Stimulated activated CD8-positive, alpha-beta memory T cell treated with anti-CD3 and anti-CD28 coated beads, Interleukin-2, amount 100 ng/mL, for 1 hour (primary cell): ENCODE measurements around the gene SHQ1.

Source experiments
- DNase-seq, 2 donors: peaks; one replicate each; pipeline ENCODE4 v3.0.0-alpha.2; 2020; ENCODE audit warnings: low read depth in 2 of 2

Gene SHQ1

GRCh38 chr3:72848703-72849081, 447 bp upstream of the SHQ1 start:
- DNase-seq: no peak

DNA sequence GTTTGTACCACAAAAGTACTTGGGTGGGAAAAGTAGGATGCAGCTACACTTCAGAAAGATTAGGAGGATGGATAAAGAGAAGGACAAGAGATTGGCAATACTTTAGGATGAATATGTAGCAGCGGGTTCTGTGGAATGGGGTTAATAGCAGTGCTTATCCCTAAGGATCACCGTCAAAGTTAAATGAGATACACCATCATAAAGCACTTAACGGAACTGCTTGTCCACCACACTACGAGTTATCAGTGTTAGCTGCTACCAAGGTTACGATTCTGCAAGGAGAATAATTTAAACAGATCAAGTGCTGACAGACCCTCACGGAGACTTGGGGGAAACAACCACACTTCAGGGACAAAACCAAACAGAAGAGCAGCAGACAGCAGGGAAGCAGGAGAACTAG, 963 bp downstream of the SHQ1 start:
- DNase-seq: no peak

GRCh38 chr3:72846166-72846565, 2.1 kb downstream of the SHQ1 start:
- DNase-seq: no peak

- no peak for DNase-seq
Measured at GRCh38 chr3:72844436-72844993, 3.7 kb downstream of the SHQ1 start.

DNA sequence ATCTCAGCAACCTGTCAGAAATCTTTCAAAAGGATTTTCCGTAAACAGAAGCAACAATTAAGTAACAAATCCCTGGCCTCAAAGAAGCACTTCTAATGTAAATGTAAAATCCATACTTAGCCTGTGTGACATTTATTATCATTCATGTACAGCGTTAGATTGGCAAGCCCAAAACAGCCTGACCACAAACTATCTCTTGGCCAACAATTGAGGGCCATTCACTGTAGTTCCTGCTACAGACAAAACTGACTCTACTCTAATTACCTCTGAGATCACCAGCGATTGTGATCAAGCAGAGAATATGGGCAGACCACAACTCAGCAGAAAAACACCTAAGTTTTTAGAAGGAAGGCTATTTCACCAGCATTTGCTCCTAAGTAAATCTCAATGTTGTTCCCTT, 9.2 kb downstream of the SHQ1 start:
- DNase-seq: no peak

- DNase-seq: no peak
Measured at GRCh38 chr3:72836923-72837322, 11.3 kb downstream of the SHQ1 start.

DNA sequence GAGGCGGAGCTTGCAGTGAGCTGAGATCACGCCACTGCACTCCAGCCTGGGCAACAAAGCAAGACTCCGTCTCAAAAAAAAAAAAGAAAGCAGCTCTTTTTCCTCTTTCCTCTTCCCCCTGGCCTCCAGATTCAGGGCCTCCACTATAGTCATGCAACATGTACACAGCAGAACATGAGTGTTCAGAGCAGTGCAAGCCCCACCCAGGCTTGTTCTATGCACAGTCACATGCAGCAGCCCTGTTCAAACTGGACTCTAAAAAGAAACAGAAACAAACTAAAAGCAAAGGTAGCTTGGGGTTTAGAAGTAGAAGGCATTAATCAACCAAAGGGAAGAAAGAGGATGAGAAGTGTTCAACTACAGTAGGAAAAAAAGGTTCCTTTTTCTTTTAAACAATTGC, 11.8 kb downstream of the SHQ1 start:
- DNase-seq: no peak

DNA sequence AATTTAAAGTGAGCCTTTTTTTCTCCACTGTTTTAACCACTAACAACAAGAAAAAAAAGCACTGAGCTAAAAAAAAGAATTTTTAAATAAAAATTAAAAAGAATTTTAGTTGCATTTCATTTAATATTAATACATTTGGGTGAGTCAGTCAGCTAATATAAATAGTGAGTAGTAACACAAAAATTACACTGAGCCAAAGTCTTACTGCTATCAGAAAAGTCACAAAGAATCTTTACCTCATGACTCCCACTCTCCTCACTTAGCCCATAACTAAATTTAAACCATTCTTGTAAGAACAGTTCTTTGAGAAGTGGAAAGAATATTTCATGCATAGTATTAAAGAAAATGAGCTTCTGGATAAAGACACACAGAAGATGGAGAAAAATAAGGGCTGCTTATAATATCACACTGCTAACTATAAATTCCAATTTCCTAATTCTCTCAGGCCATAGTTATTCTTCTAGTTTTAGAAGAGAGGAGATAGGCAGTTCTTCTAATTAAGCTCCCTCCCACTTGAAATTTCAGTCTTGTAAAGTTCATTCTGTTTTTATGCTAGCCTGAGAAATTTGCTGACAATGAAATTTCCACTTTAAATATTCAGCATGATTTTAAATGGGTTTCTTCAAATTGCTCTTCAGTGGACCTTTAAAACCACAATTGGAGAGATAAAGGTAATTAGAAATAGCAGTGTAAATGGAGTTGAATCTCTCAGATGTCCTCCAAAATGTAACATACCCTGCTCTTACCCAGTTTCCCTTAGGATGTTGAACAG, 17.6 kb downstream of the SHQ1 start:
- no peak for DNase-seq

DNA sequence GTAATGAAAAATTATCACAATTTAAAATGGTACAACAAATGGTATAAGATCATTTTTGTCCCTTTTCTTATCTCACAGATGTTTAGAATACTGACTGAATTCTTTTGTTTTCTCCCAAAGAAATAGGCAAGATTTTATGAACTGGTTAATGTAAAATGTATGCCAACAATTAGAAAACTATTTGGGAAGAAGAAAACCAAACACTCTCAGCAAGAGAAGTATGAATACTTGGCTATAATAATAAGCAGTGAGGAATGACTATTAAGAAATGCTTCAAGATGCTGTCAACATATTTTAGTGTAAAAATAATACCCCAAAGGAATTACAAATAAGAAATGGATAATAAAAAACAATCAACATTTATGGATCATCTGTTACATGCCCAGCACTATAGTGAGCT, 18.5 kb downstream of the SHQ1 start:
- no peak for DNase-seq

GRCh38 chr3:72821161-72821781, 27.0 kb downstream of the SHQ1 start:
- no peak for DNase-seq

DNA sequence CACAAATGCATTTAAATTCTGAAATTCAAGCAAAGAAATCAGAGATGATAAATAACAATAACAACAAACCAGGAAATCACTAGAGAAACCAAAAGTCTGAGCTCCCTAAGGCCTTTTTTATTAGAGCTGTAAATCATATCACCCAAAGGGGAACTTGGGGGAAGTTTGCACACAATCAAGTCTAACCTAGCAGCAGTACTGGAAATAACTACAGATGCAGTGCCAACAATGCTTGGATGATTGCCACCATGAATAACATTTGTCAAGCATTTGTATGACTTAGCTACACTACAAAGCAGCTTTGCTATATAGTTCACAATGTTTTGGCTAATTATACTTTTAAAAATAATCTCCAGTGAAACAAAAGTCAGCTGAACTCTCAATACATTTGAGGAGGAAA, 27.8 kb downstream of the SHQ1 start:
- DNase-seq: no peak

GRCh38 chr3:72818905-72819304, 29.3 kb downstream of the SHQ1 start:
- DNase-seq: no peak

GRCh38 chr3:72818092-72818773, 30.0 kb downstream of the SHQ1 start:
- no peak for DNase-seq

DNA sequence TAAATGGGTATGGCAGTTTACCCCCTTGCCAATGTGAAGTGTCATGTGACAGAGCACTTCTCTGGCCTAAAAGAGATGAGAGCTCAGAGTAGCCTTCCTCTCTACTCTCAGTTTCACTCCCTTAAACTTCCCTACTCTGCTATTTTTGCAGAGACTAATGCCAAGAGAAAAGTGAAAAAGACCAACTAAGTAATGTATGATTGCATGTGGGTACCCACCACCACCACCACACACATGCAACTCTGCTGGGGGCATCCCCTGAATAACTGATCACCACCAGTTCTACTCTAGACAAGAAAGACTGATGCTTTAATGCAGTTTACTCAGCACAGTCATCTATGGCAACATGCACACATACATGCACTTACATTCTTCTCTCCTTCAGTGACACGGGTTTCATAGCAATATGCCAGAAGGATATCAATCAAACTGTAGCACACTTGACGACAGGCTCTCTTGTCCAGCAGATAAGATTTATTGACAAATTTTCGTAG, 31.3 kb downstream of the SHQ1 start:
- DNase-seq: no peak

DNA sequence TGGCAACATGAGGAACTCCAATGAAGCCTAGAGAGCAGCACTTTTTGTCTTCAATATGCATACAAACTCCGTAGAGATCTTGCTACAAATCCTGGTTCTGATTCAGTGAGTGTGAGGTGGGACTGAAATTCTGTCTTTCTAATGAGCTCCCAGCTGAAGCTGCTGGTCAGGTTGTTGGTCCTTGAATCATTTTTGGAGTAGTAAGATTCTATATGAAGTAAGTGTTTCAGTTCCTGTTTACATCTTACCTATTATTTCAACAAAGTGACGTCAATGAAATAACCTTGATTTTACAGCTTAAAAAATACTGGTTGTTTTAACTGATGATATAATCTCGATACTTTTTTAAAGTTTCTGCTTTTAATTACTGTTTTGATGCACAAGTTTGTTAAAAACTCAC, 33.9 kb downstream of the SHQ1 start:
- DNase-seq: no peak

DNA sequence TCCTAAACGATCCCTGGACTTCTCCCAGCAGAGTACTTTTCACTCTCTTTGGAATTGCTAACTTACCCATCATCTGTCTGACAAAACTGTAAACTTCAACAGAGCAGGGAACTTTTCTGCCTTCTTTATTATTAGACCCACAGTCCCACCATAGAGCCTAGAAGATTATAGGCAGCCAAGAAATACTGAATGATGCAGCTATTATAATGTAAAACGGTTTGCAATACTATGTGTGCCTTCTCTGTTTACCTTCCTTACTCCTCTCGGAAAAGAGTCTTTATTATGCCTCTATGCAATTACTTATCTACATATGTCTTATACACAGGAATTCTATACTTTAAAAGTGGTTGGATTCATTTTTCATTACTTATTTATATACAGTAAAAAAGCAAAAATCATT, 36.0 kb downstream of the SHQ1 start:
- no peak for DNase-seq

GRCh38 chr3:72811571-72811970, 36.7 kb downstream of the SHQ1 start:
- DNase-seq: no peak

- DNase-seq: no peak
Measured at GRCh38 chr3:72810659-72811434, 37.4 kb downstream of the SHQ1 start.

DNA sequence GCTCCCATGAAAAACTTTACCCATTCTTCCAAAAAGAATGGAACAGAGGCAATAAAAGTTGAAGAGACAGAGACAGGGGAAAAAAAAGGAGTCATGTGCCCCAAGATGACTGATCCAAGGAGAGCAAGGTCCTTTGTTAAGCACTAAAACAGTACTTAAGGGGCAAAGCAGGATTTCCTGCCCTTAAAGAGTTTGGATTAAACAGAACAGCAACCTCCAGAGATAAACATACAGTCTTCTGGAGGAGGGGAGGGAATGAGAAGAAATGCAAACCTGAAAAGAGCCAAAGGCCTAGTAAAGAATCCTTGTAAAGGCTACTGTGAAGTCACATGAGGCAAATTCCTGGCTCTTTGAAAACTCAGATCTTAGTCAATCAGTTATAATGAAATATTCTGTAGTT, 38.2 kb downstream of the SHQ1 start:
- no peak for DNase-seq

GRCh38 chr3:72804361-72804760, 43.9 kb downstream of the SHQ1 start:
- DNase-seq: no peak

DNA sequence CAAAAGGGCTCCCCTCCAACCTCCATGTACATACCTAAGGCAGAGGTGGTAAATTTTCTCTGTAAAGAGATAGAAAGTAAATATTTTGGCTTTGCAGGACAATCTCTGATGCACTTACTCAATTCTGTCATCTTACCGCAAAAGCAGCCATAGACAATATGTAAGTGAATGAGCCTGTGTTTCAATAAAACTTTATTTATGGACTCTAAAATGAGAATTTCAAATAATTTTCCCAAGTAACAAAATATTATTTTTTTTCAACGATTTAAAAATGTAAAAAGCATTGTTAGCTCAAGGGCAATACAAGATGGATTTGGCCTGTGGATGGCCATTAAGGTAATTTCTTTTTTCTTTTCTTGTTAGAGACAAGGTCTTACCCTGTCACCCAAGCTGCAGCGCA, 44.7 kb downstream of the SHQ1 start:
- DNase-seq: no peak

DNA sequence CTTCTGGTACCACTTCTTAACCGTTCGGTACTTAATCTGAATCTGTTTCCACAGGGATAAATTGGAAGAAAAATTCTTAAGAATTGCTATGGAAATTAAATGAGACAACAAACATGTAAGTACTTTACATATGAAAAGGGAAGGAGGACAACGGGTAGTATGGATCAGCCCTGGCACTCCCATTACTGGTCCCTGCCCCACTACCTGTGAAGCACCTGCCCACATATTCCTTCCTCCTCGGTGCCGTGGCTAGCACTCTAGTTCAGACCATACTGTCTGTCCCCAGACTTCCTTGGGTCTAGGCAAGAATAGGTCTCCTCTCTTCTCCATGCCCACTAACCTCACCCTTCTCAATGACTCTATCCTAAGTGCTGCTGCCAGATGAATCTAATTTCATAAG, 46.2 kb downstream of the SHQ1 start:
- DNase-seq: no peak
